HepG2 (cell line): ENCODE results near the gene SMIM12. TPM values are rescaled to one million over a fixed set of nuclear protein-coding genes. Genes with fewer than 3 reads are reported as not detected.

Experiments
- ATAC-seq: fragments of 200-7000 bp; cut with Tn5 transposase; 3 replicates; pipeline ENCODE4 v1.9.1; 2020; ENCODE audit warnings: mild to moderate bottlenecking, moderate library complexity
- BruUV-seq: library from RNA; stranded (reverse); fragments of 400-500 nt; replicated peaks from 2 replicates; lab custom pipeline; 2021; lab: Mats Ljungman, UMichigan
- CTCF ChIA-PET: fragments of 300-600 bp; formaldehyde crosslinking; extraction: SDS; loops from one replicate; lab custom pipeline; 2021; ENCODE audit warnings: low total read pairs, inconsistent platforms, low intra/inter-chr PET ratio; lab: Yijun Ruan, JAX
- POLR2A ChIA-PET: fragments of 350-600 bp; sonication (Branson Sonifier 250); formaldehyde crosslinking; loops from one replicate; lab custom pipeline; 2020; ENCODE audit warnings: antibody characterized with exemption, inconsistent platforms; lab: Yijun Ruan, JAX
- DNase-seq: peaks from one replicate; pipeline ENCODE4 v3.0.0-alpha.2; 2015; ENCODE audit warnings: low spot score
- FAIRE-seq: peaks from 3 replicates; lab custom pipeline; 2011; peaks lifted over from hg19 to GRCh38; lab: Jason Lieb, UNC
- H2AFZ ChIP-seq: one replicate; pipeline ENCODE4 v1.6.1; 2011; ENCODE audit warnings: low read length, inconsistent platforms
- H3K27ac ChIP-seq: fragments of 300-600 bp; 3 replicates; pipeline ENCODE4 v1.8.0; 2011; ENCODE audit warnings: mixed run types, mild to moderate bottlenecking, mixed read lengths, low read length, inconsistent platforms; ENCODE audit not compliant: insufficient read depth; ENCODE audit errors: extremely low read length
- H3K27me3 ChIP-seq, 2 experiments: fragments of 200-600 bp in 1 of 2; 2 replicates in 1 of 2; 3 replicates in 1 of 2; pipeline versions ENCODE4 v1.6.0 to v1.8.0; 2011; ENCODE audit warnings: low read length in 2 of 2, mild to moderate bottlenecking in 2 of 2, moderate library complexity in 2 of 2, inconsistent platforms in 1 of 2; ENCODE audit not compliant: insufficient read depth in 2 of 2, control insufficient read depth in 1 of 2
- H3K36me3 ChIP-seq, 2 experiments: fragments of 200-600 bp in 1 of 2; replicated peaks in 1 of 2; 2 replicates in 1 of 2; 3 replicates in 1 of 2; pipeline versions ENCODE4 v1.5.1 to v1.8.0; 2011; ENCODE audit warnings: low read length in 2 of 2, inconsistent platforms in 1 of 2; ENCODE audit not compliant: insufficient read depth in 2 of 2, control insufficient read depth in 1 of 2
- H3K4me1 ChIP-seq: 2 replicates; pipeline ENCODE4 v1.5.1; 2012; ENCODE audit warnings: low read length, inconsistent platforms; ENCODE audit not compliant: insufficient read depth
- H3K4me2 ChIP-seq: 2 replicates; pipeline ENCODE4 v1.6.0; 2011; ENCODE audit warnings: low read depth, low read length, inconsistent platforms
- H3K4me3 ChIP-seq, 3 experiments: fragments of 200-600 bp in 1 of 3; sonication (generic), shearing (Covaris generic) in 1 of 3; replicated peaks in 1 of 3; 2 replicates each; pipeline ENCODE4 v1.5.1; 2011 to 2016; ENCODE audit warnings: low read length in 3 of 3, inconsistent platforms in 2 of 3, low read depth in 2 of 3, mild to moderate bottlenecking in 2 of 3, control low read depth in 1 of 3, mixed read lengths in 1 of 3; ENCODE audit not compliant: insufficient read depth in 1 of 3
- H3K79me2 ChIP-seq: one replicate; pipeline ENCODE4 v1.6.1; 2011; ENCODE audit warnings: low read length, inconsistent platforms; ENCODE audit not compliant: insufficient read depth
- H3K9ac ChIP-seq: 2 replicates; pipeline ENCODE4 v1.6.0; 2011; ENCODE audit warnings: mild to moderate bottlenecking, low read depth, low read length, inconsistent platforms; ENCODE audit not compliant: insufficient read depth
- H3K9me3 ChIP-seq: 2 replicates; pipeline ENCODE4 v1.5.1; 2012; ENCODE audit warnings: mild to moderate bottlenecking, low read length
- H4K20me1 ChIP-seq: 2 replicates; pipeline ENCODE4 v1.6.0; 2011; ENCODE audit warnings: inconsistent platforms, mild to moderate bottlenecking, low read length, moderate library complexity; ENCODE audit not compliant: insufficient read depth
- BORCS8-MEF2B ChIP-seq: sonication (generic); formaldehyde crosslinking; IDR thresholded peaks from 2 replicates; pipeline ENCODE4 v1.8.0; 2022; ENCODE audit warnings: mild to moderate bottlenecking, missing genetic modification reagents
- GATAD2A ChIP-seq: IDR thresholded peaks from 2 replicates; pipeline ENCODE4 v1.6.1; 2016
- KLF16 ChIP-seq, 2 experiments: sonication (generic) in 1 of 2; formaldehyde crosslinking in 1 of 2; IDR thresholded peaks; 2 replicates each; pipeline versions ENCODE4 v1.6.1 to v1.8.0; 2016 to 2023; ENCODE audit warnings: missing genetic modification reagents in 2 of 2, missing compliant biosample characterization in 1 of 2
- PRMT3 ChIP-seq: sonication (generic); formaldehyde crosslinking; IDR thresholded peaks from 2 replicates; pipeline ENCODE4 v1.8.1; 2022; ENCODE audit warnings: low read depth, mild to moderate bottlenecking, moderate library complexity, missing genetic modification reagents, borderline replicate concordance
- YEATS2 ChIP-seq: sonication (generic); formaldehyde crosslinking; IDR thresholded peaks from 2 replicates; pipeline ENCODE4 v1.4.0; 2020; ENCODE audit warnings: missing genetic modification reagents, borderline replicate concordance
- ZBTB42 ChIP-seq: sonication (generic); formaldehyde crosslinking; IDR thresholded peaks from 2 replicates; pipeline ENCODE4 v1.5.0; 2020; ENCODE audit warnings: mild to moderate bottlenecking, missing genetic modification reagents
- ZNF331 ChIP-seq: sonication (generic); formaldehyde crosslinking; IDR thresholded peaks from 2 replicates; pipeline ENCODE4 v1.4.0; 2020; ENCODE audit warnings: missing genetic modification reagents
- ZNF552 ChIP-seq: sonication (generic); formaldehyde crosslinking; IDR thresholded peaks from 2 replicates; pipeline ENCODE4 v1.9.0; 2022; ENCODE audit warnings: missing genetic modification reagents, mild to moderate bottlenecking, borderline replicate concordance
- ZNF747 ChIP-seq: sonication (generic); formaldehyde crosslinking; IDR thresholded peaks from 2 replicates; pipeline ENCODE4 v1.8.1; 2023; ENCODE audit warnings: missing genetic modification reagents, mild to moderate bottlenecking, borderline replicate concordance
- ZSCAN22 ChIP-seq: sonication (generic); formaldehyde crosslinking; IDR thresholded peaks from 2 replicates; pipeline ENCODE4 v1.4.0; 2020; ENCODE audit warnings: mild to moderate bottlenecking, missing genetic modification reagents
- WGBS: methylation state at CpG from one replicate; pipeline ENCODE4 v1.1.6; 2017; ENCODE audit warnings: low lambda C conversion rate; 5-methylcytosine and 5-hydroxymethylcytosine counted together
- in situ Hi-C: cut with HindIII; loops from 2 replicates; pipeline ENCODE4 v1.10.0; 2017; ENCODE audit warnings: low pct_unique_long_range_greater_than_20kb; ENCODE audit not compliant: extremely low pct_ligation_motif_present
- intact Hi-C: fragments of 100-400 bp; cut with micrococcal nuclease; formaldehyde crosslinking; loops from one replicate; pipeline ENCODE4 v1.10.0; 2022; ENCODE audit not compliant: unreplicated experiment
- polyA plus RNA-seq, 8 experiments: library from polyadenylated mRNA; depleted of rRNA in 3 of 8; stranded (reverse) in 7 of 8; unstranded in 1 of 8; fragments of >200 nt; fragmentation: Illumina TruSeq in 4 of 8; extraction: Trizol in 4 of 8; gene quantifications; 2 replicates each; pipeline versions ENCODE4 v1.2.1 to v1.2.3, GENCODE V29; 2011 to 2016; ENCODE audit warnings: low read depth in 4 of 8, missing spikeins in 1 of 8, mixed read lengths in 1 of 8; ENCODE audit not compliant: insufficient read depth in 1 of 8
- total RNA-seq, 5 experiments: library from RNA; depleted of rRNA; stranded (reverse); fragments of >200 nt; fragmentation: Illumina TruSeq; extraction: Trizol; gene quantifications; 2 replicates each; pipeline ENCODE4 v1.2.3, GENCODE V29; 2016; ENCODE audit warnings: low read depth in 1 of 5
- TF ChIP-seq, protein P1 (sequence below): sonication (generic); formaldehyde crosslinking; IDR thresholded peaks from 2 replicates; pipeline ENCODE4 v1.4.0; 2020; ENCODE audit warnings: missing genetic modification reagents, mild to moderate bottlenecking, borderline replicate concordance
- TF ChIP-seq, protein P2 (sequence below): sonication (generic); formaldehyde crosslinking; IDR thresholded peaks from 2 replicates; pipeline ENCODE4 v1.4.0; 2020; ENCODE audit warnings: missing genetic modification reagents
- TF ChIP-seq, protein P3 (sequence below): sonication (generic); formaldehyde crosslinking; IDR thresholded peaks from 2 replicates; pipeline ENCODE4 v1.4.0; 2020; ENCODE audit warnings: missing genetic modification reagents

Gene SMIM12
- total and polyA plus RNA-seq, 2 of the 13 experiments (the other 11 are each of a cell fraction or from before 2014, with no cell fraction given): 20.1 to 41.3 TPM

DNA sequence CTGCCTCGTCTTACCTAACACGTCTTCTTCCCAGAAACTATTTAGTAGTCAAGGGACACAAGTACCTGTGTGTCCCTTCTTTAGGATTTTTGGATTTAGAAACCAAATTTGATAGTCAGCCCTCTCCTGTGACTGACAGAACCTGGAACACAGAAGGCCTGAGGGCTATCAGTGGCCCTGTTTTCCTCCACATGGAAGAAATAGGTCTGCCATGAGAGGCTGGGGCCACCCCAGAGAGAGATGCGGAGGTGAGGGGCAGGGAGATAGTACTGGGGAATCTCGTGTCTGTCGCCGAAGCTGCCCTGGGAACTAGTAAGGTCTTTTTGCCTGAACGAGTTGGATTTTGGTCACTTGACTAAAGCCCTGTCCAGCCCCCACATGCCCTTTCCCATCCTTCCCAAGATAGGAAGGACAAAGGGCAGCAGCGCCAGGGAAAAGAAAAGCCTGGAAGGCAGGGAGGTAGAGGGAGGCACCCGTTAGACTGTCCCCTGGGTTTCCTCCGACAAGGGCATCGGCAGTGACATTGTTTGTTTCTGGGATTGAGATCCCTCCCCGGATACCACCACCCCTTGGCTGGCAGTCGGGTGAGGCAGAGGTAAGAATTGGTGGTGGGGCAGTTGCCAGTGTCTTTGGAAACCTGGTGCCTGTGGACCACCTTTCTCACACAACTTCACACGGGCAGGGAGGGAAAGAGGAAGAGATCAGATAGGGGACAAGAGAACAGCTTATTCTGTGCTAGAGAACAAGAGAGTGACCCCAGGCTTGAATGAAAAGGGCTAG is 19.8 kb downstream of the SMIM12 start:
- no peak overlapping the region for H2AFZ ChIP-seq
- peaks cover 20% of the 10 kb centered on the region for H3K4me1 ChIP-seq
- no peak overlapping the region for H3K4me2 ChIP-seq
- H3K4me3 ChIP-seq: no peak overlapping the region
- intact Hi-C loops: no loop called here
- ATAC-seq: no peak
- no peaks in the 10 kb centered on the region for H3K9me3 ChIP-seq
- ChIA-PET CTCF (no interaction called here), POLR2A (no interaction called here)
- no peak for FAIRE-seq
- no peak overlapping the region for H3K27ac ChIP-seq
- H4K20me1 ChIP-seq: no peaks in the 10 kb centered on the region
- in situ Hi-C loops: no loop called here
- 48% methylated on average over 10 of the region's 14 CpGs for WGBS
- no TSS peak for BruUV-seq
- H3K36me3 ChIP-seq: no peaks in the 10 kb centered on the region
- H3K9ac ChIP-seq: no peak overlapping the region
- no peaks in the 10 kb centered on the region for H3K79me2 ChIP-seq
- peaks cover 1 to 6% of the 10 kb centered on the region in 2 experiments; a peak in 1 of 5 replicates for H3K27me3 ChIP-seq
- no peak for DNase-seq
- no peak for TF ChIP-seq ZNF552
- no peak for TF ChIP-seq YEATS2
- TF ChIP-seq, protein P1, sequence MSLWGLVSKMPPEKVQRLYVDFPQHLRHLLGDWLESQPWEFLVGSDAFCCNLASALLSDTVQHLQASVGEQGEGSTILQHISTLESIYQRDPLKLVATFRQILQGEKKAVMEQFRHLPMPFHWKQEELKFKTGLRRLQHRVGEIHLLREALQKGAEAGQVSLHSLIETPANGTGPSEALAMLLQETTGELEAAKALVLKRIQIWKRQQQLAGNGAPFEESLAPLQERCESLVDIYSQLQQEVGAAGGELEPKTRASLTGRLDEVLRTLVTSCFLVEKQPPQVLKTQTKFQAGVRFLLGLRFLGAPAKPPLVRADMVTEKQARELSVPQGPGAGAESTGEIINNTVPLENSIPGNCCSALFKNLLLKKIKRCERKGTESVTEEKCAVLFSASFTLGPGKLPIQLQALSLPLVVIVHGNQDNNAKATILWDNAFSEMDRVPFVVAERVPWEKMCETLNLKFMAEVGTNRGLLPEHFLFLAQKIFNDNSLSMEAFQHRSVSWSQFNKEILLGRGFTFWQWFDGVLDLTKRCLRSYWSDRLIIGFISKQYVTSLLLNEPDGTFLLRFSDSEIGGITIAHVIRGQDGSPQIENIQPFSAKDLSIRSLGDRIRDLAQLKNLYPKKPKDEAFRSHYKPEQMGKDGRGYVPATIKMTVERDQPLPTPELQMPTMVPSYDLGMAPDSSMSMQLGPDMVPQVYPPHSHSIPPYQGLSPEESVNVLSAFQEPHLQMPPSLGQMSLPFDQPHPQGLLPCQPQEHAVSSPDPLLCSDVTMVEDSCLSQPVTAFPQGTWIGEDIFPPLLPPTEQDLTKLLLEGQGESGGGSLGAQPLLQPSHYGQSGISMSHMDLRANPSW (CRISPR knock-in tag): no peak
- TF ChIP-seq KLF16 (CRISPR knock-in tag; IDR thresholded peaks at IDR 0.05): no peak
- TF ChIP-seq ZNF331 (CRISPR knock-in tag): no peak
- TF ChIP-seq ZBTB42: no peak
- TF ChIP-seq ZNF747: no peak
- TF ChIP-seq ZSCAN22 (CRISPR knock-in tag): no peak
- no peak for TF ChIP-seq GATAD2A (CRISPR knock-in tag)
- TF ChIP-seq, protein P2, sequence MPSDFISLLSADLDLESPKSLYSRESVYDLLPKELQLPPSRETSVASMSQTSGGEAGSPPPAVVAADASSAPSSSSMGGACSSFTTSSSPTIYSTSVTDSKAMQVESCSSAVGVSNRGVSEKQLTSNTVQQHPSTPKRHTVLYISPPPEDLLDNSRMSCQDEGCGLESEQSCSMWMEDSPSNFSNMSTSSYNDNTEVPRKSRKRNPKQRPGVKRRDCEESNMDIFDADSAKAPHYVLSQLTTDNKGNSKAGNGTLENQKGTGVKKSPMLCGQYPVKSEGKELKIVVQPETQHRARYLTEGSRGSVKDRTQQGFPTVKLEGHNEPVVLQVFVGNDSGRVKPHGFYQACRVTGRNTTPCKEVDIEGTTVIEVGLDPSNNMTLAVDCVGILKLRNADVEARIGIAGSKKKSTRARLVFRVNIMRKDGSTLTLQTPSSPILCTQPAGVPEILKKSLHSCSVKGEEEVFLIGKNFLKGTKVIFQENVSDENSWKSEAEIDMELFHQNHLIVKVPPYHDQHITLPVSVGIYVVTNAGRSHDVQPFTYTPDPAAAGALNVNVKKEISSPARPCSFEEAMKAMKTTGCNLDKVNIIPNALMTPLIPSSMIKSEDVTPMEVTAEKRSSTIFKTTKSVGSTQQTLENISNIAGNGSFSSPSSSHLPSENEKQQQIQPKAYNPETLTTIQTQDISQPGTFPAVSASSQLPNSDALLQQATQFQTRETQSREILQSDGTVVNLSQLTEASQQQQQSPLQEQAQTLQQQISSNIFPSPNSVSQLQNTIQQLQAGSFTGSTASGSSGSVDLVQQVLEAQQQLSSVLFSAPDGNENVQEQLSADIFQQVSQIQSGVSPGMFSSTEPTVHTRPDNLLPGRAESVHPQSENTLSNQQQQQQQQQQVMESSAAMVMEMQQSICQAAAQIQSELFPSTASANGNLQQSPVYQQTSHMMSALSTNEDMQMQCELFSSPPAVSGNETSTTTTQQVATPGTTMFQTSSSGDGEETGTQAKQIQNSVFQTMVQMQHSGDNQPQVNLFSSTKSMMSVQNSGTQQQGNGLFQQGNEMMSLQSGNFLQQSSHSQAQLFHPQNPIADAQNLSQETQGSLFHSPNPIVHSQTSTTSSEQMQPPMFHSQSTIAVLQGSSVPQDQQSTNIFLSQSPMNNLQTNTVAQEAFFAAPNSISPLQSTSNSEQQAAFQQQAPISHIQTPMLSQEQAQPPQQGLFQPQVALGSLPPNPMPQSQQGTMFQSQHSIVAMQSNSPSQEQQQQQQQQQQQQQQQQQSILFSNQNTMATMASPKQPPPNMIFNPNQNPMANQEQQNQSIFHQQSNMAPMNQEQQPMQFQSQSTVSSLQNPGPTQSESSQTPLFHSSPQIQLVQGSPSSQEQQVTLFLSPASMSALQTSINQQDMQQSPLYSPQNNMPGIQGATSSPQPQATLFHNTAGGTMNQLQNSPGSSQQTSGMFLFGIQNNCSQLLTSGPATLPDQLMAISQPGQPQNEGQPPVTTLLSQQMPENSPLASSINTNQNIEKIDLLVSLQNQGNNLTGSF (CRISPR knock-in tag): no peak
- TF ChIP-seq, protein P3, sequence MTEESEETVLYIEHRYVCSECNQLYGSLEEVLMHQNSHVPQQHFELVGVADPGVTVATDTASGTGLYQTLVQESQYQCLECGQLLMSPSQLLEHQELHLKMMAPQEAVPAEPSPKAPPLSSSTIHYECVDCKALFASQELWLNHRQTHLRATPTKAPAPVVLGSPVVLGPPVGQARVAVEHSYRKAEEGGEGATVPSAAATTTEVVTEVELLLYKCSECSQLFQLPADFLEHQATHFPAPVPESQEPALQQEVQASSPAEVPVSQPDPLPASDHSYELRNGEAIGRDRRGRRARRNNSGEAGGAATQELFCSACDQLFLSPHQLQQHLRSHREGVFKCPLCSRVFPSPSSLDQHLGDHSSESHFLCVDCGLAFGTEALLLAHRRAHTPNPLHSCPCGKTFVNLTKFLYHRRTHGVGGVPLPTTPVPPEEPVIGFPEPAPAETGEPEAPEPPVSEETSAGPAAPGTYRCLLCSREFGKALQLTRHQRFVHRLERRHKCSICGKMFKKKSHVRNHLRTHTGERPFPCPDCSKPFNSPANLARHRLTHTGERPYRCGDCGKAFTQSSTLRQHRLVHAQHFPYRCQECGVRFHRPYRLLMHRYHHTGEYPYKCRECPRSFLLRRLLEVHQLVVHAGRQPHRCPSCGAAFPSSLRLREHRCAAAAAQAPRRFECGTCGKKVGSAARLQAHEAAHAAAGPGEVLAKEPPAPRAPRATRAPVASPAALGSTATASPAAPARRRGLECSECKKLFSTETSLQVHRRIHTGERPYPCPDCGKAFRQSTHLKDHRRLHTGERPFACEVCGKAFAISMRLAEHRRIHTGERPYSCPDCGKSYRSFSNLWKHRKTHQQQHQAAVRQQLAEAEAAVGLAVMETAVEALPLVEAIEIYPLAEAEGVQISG (CRISPR knock-in tag): no peak
- no peak for TF ChIP-seq BORCS8-MEF2B (CRISPR knock-in tag)
- no peak for TF ChIP-seq PRMT3
